ENCODE data around the gene PLEKHN1.
A peak's percentile ranks its signal among the peaks of the same experiment; 100 is the strongest.

PLEKHN1 gene

GRCh38 chr1:1021010-1021919 is 55.0 kb downstream of the PLEKHN1 start (continued):
- TF ChIP-seq, protein P1, sequence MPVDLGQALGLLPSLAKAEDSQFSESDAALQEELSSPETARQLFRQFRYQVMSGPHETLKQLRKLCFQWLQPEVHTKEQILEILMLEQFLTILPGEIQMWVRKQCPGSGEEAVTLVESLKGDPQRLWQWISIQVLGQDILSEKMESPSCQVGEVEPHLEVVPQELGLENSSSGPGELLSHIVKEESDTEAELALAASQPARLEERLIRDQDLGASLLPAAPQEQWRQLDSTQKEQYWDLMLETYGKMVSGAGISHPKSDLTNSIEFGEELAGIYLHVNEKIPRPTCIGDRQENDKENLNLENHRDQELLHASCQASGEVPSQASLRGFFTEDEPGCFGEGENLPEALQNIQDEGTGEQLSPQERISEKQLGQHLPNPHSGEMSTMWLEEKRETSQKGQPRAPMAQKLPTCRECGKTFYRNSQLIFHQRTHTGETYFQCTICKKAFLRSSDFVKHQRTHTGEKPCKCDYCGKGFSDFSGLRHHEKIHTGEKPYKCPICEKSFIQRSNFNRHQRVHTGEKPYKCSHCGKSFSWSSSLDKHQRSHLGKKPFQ (tag by site-specific recombination; IDR thresholded peaks at IDR 0.05) = no peak
- TF ChIP-seq ZNF514 (tag by site-specific recombination; IDR thresholded peaks at IDR 0.05) (no peak), ZBTB11 (tag by site-specific recombination; conservative IDR thresholded peaks at IDR 0.05; ENCODE audit: low read depth) (no peak), ZNF174 (tag by site-specific recombination; IDR thresholded peaks at IDR 0.05) (no peak), ZFP69B (tag by site-specific recombination; IDR thresholded peaks at IDR 0.05) (no peak), ZNF341 (tag by site-specific recombination; IDR thresholded peaks at IDR 0.05; ENCODE audit: low read depth) (peak; percentile 65), ZNF155 (tag by site-specific recombination; IDR thresholded peaks at IDR 0.05) (no peak), ZNF768 (tag by site-specific recombination; IDR thresholded peaks at IDR 0.05) (no peak), GLI2 (tag by site-specific recombination; IDR thresholded peaks at IDR 0.05; ENCODE audit: borderline replicate concordance, low read depth) (no peak), ZNF274 (IDR thresholded peaks at IDR 0.05; ENCODE audit: low read length) (no peak), ZNF274 (tag by site-specific recombination; IDR thresholded peaks at IDR 0.05; ENCODE audit: borderline replicate concordance) (no peak), ZNF121 (tag by site-specific recombination; IDR thresholded peaks at IDR 0.05) (no peak), YY1 (tag by site-specific recombination; IDR thresholded peaks at IDR 0.05) (no peak), ZNF112 (tag by site-specific recombination; IDR thresholded peaks at IDR 0.05) (no peak), ZNF600 (tag by site-specific recombination; IDR thresholded peaks at IDR 0.05) (peak; percentile 29; the same call in 1 of the 2 replicates), ZNF433 (tag by site-specific recombination; IDR thresholded peaks at IDR 0.05; ENCODE audit: low read depth) (no peak), ZNF24 (tag by site-specific recombination; IDR thresholded peaks at IDR 0.05) (no peak), ZSCAN16 (tag by site-specific recombination; IDR thresholded peaks at IDR 0.05) (no peak), ZNF324 (tag by site-specific recombination; IDR thresholded peaks at IDR 0.05) (0 out of 2 replicates have a peak, but pooled peaks have one; percentile 16), PRDM10 (tag by site-specific recombination; IDR thresholded peaks at IDR 0.05) (peak; percentile 67), HOXC10 (CRISPR knock-in tag; IDR thresholded peaks at IDR 0.05) (no peak), FEZF1 (tag by site-specific recombination; IDR thresholded peaks at IDR 0.05) (0 out of 2 replicates have a peak, but pooled peaks have one; percentile 9), SP3 (tag by site-specific recombination; IDR thresholded peaks at IDR 0.05) (no peak; the same call in 1 of the 2 replicates), ZNF449 (tag by site-specific recombination; IDR thresholded peaks at IDR 0.05) (0 out of 2 replicates have a peak, but pooled peaks have one; percentile 33)
- TF ChIP-seq, protein P2, sequence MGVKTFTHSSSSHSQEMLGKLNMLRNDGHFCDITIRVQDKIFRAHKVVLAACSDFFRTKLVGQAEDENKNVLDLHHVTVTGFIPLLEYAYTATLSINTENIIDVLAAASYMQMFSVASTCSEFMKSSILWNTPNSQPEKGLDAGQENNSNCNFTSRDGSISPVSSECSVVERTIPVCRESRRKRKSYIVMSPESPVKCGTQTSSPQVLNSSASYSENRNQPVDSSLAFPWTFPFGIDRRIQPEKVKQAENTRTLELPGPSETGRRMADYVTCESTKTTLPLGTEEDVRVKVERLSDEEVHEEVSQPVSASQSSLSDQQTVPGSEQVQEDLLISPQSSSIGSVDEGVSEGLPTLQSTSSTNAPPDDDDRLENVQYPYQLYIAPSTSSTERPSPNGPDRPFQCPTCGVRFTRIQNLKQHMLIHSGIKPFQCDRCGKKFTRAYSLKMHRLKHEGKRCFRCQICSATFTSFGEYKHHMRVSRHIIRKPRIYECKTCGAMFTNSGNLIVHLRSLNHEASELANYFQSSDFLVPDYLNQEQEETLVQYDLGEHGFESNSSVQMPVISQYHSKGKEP (tag by site-specific recombination; IDR thresholded peaks at IDR 0.05) = no peak
- TF ChIP-seq, protein P3, sequence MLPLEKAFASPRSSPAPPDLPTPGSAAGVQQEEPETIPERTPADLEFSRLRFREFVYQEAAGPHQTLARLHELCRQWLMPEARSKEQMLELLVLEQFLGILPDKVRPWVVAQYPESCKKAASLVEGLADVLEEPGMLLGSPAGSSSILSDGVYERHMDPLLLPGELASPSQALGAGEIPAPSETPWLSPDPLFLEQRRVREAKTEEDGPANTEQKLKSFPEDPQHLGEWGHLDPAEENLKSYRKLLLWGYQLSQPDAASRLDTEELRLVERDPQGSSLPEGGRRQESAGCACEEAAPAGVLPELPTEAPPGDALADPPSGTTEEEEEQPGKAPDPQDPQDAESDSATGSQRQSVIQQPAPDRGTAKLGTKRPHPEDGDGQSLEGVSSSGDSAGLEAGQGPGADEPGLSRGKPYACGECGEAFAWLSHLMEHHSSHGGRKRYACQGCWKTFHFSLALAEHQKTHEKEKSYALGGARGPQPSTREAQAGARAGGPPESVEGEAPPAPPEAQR (tag by site-specific recombination; IDR thresholded peaks at IDR 0.05) = no peak

All from HEK293 (cell line).